BLaER1 treated with 17β-estradiol and CSF1 and Interleukin-3, amounts not matched to agents 10 nM and 100 nM (cell line): ENCODE data around the gene STARD13.
"Not testable (repeated sequence)": the region's sequence is repeated elsewhere in the genome, so short reads cannot be mapped to it uniquely, and the experiment has no call there.

Experiments used
- H3K27ac ChIP-seq, 11 experiments: shearing (Covaris generic); formaldehyde crosslinking; 2 replicates each; pipeline ENCODE4 v1.8.1; 2022
- H3K27me3 ChIP-seq, 11 experiments: shearing (Covaris generic); formaldehyde crosslinking; 2 replicates each; pipeline ENCODE4 v1.8.1; 2022
- H3K36me3 ChIP-seq, 11 experiments: shearing (Covaris generic); formaldehyde crosslinking; 2 replicates each; pipeline ENCODE4 v1.8.1; 2022
- H3K4me1 ChIP-seq, 10 experiments: shearing (Covaris generic); formaldehyde crosslinking; 2 replicates each; pipeline ENCODE4 v1.8.1; 2022
- H3K4me2 ChIP-seq, 11 experiments: shearing (Covaris generic); formaldehyde crosslinking; 2 replicates each; pipeline ENCODE4 v1.8.1; 2022
- H3K4me3 ChIP-seq, 10 experiments: shearing (Covaris generic); formaldehyde crosslinking; 2 replicates each; pipeline ENCODE4 v1.8.1; 2022
- H3K9ac ChIP-seq, 11 experiments: shearing (Covaris generic); formaldehyde crosslinking; 2 replicates each; pipeline ENCODE4 v1.8.1; 2022
- H3K9me3 ChIP-seq, 11 experiments: shearing (Covaris generic); formaldehyde crosslinking; replicated peaks in 1 of 11; 2 replicates each; pipeline ENCODE4 v1.8.1; 2022
- H4K20me1 ChIP-seq, 11 experiments: shearing (Covaris generic); formaldehyde crosslinking; 2 replicates each; pipeline ENCODE4 v1.8.1; 2022
- Cebpa-rat ChIP-seq, 11 experiments: shearing (Covaris generic); IDR thresholded peaks; 2 replicates each; pipeline ENCODE4 v1.8.1; 2022

STARD13 gene

GRCh38 chr13:33252135-33252534 is 33.4 kb downstream of the STARD13 start:
- H3K9ac ChIP-seq = no peak overlapping the region
- no peak for TF ChIP-seq Cebpa-rat (IDR thresholded peaks at IDR 0.05)
- no peaks in the 10 kb centered on the region for H3K27me3 ChIP-seq
- H3K4me3 ChIP-seq = no peak overlapping the region
- H3K27ac ChIP-seq = no peak overlapping the region
- H3K4me1 ChIP-seq = peaks cover 0 to 19% (median 13%) of the 10 kb centered on the region in 10 experiments; a peak in 16 of 20 replicates
- peak overlapping the region in 1 of 11 experiments; percentile 55; a peak in 1 of 22 replicates for H3K4me2 ChIP-seq
- H4K20me1 ChIP-seq = no peaks in the 10 kb centered on the region
- no peaks in the 10 kb centered on the region for H3K36me3 ChIP-seq
- H3K9me3 ChIP-seq = no peaks in the 10 kb centered on the region

- H3K36me3 ChIP-seq = no peaks in the 10 kb centered on the region
- H3K4me1 ChIP-seq = peaks cover 0 to 19% (median 13%) of the 10 kb centered on the region in 10 experiments; a peak in 16 of 20 replicates
- no peaks in the 10 kb centered on the region for H4K20me1 ChIP-seq
- peak overlapping the region in 2 of 11 experiments; percentile 2 to 34; a peak in 2 of 22 replicates for H3K9ac ChIP-seq
- peak overlapping the region in 6 of 11 experiments; percentile 4 to 41 (median 18); a peak in 5 of 22 replicates for H3K27ac ChIP-seq
- no peak overlapping the region for H3K4me3 ChIP-seq
- no peaks in the 10 kb centered on the region for H3K9me3 ChIP-seq
- no peaks in the 10 kb centered on the region for H3K27me3 ChIP-seq
- no peak for TF ChIP-seq Cebpa-rat (IDR thresholded peaks at IDR 0.05)
- peak overlapping the region; percentile 5 to 75 (median 41); a peak in 17 of 22 replicates for H3K4me2 ChIP-seq
Measured at GRCh38 chr13:33251131-33251661, 34.4 kb downstream of the STARD13 start.

GRCh38 chr13:33250609-33251008 is 34.9 kb downstream of the STARD13 start:
- H3K27ac ChIP-seq = peak overlapping the region in 5 of 11 experiments; percentile 4 to 41 (median 25); a peak in 4 of 22 replicates
- H3K27me3 ChIP-seq = no peaks in the 10 kb centered on the region
- no peak overlapping the region for H3K9ac ChIP-seq
- peak overlapping the region; percentile 5 to 75 (median 41); a peak in 17 of 22 replicates for H3K4me2 ChIP-seq
- H3K36me3 ChIP-seq = no peaks in the 10 kb centered on the region
- H3K4me3 ChIP-seq = no peak overlapping the region
- no peaks in the 10 kb centered on the region for H4K20me1 ChIP-seq
- no peak for TF ChIP-seq Cebpa-rat (IDR thresholded peaks at IDR 0.05)
- H3K9me3 ChIP-seq = no peaks in the 10 kb centered on the region
- H3K4me1 ChIP-seq = peaks cover 0 to 19% (median 13%) of the 10 kb centered on the region in 10 experiments; a peak in 16 of 20 replicates

GRCh38 chr13:33249894-33250293 is 35.7 kb downstream of the STARD13 start:
- Histone ChIP-seq H3K4me3 (no peak overlapping the region), H3K27ac (no peak overlapping the region), H3K9me3 (peaks cover 0 to under 1% (median 0%) of the 10 kb centered on the region in 11 experiments; a peak in 1 of 22 replicates), H3K27me3 (no peaks in the 10 kb centered on the region), H4K20me1 (no peaks in the 10 kb centered on the region), H3K36me3 (no peaks in the 10 kb centered on the region), H3K9ac (no peak overlapping the region), H3K4me1 (peaks cover 0 to 19% (median 13%) of the 10 kb centered on the region in 10 experiments; a peak in 16 of 20 replicates), H3K4me2 (no peak overlapping the region)
- no peak for TF ChIP-seq Cebpa-rat (IDR thresholded peaks at IDR 0.05)

- Histone ChIP-seq H3K9me3 (peaks cover 0 to 8% (median 0%) of the 10 kb centered on the region in 11 experiments; a peak in 1 of 22 replicates), H3K4me2 (no peak overlapping the region), H3K36me3 (no peaks in the 10 kb centered on the region), H3K4me3 (no peak overlapping the region), H3K9ac (no peak overlapping the region), H3K27me3 (no peaks in the 10 kb centered on the region), H3K27ac (no peak overlapping the region), H4K20me1 (no peaks in the 10 kb centered on the region), H3K4me1 (peaks cover 0 to 19% (median 13%) of the 10 kb centered on the region in 10 experiments; a peak in 16 of 20 replicates)
- TF ChIP-seq Cebpa-rat (IDR thresholded peaks at IDR 0.05) = no peak
Measured at GRCh38 chr13:33249066-33249465, 36.5 kb downstream of the STARD13 start.

- Histone ChIP-seq H3K4me1 (peaks cover 0 to 4% (median 2%) of the 10 kb centered on the region in 10 experiments; a peak in 14 of 20 replicates), H3K9ac (no peak overlapping the region), H3K4me2 (no peak overlapping the region), H3K27me3 (no peaks in the 10 kb centered on the region), H3K27ac (no peak overlapping the region), H3K9me3 (peaks cover 6 to 15% (median 7%) of the 10 kb centered on the region in 11 experiments; a peak in 19 of 22 replicates), H3K4me3 (no peak overlapping the region), H3K36me3 (no peaks in the 10 kb centered on the region), H4K20me1 (no peaks in the 10 kb centered on the region)
- no peak for TF ChIP-seq Cebpa-rat (IDR thresholded peaks at IDR 0.05)
Measured at GRCh38 chr13:33245505-33246158, 39.9 kb downstream of the STARD13 start.

- H3K27ac ChIP-seq = no peak overlapping the region
- H3K4me3 ChIP-seq = no peak overlapping the region
- TF ChIP-seq Cebpa-rat (IDR thresholded peaks at IDR 0.05) = no peak
- no peak overlapping the region for H3K4me2 ChIP-seq
- H4K20me1 ChIP-seq = no peaks in the 10 kb centered on the region
- no peaks in the 10 kb centered on the region for H3K36me3 ChIP-seq
- H3K4me1 ChIP-seq = no peaks in the 10 kb centered on the region
- H3K9ac ChIP-seq = no peak overlapping the region
- no peaks in the 10 kb centered on the region for H3K27me3 ChIP-seq
- H3K9me3 ChIP-seq = peaks cover 11 to 20% (median 13%) of the 10 kb centered on the region in 11 experiments
Measured at GRCh38 chr13:33244907-33245287, 40.7 kb downstream of the STARD13 start.

- Histone ChIP-seq H3K9ac (no peak overlapping the region), H3K36me3 (no peaks in the 10 kb centered on the region), H3K27ac (no peak overlapping the region), H3K9me3 (peaks cover 14 to 26% (median 16%) of the 10 kb centered on the region in 11 experiments), H3K4me2 (no peak overlapping the region), H3K27me3 (no peaks in the 10 kb centered on the region), H4K20me1 (no peaks in the 10 kb centered on the region), H3K4me3 (no peak overlapping the region), H3K4me1 (no peaks in the 10 kb centered on the region)
- no peak for TF ChIP-seq Cebpa-rat (IDR thresholded peaks at IDR 0.05)
Measured at GRCh38 chr13:33244210-33244906, 41.2 kb downstream of the STARD13 start.

- Histone ChIP-seq H3K27me3 (no peaks in the 10 kb centered on the region), H3K9ac (no peak overlapping the region), H3K4me2 (no peak overlapping the region), H4K20me1 (no peaks in the 10 kb centered on the region), H3K36me3 (no peaks in the 10 kb centered on the region), H3K4me1 (no peaks in the 10 kb centered on the region), H3K4me3 (no peak overlapping the region), H3K9me3 (peaks cover 14 to 27% (median 16%) of the 10 kb centered on the region in 11 experiments), H3K27ac (no peak overlapping the region)
- no peak for TF ChIP-seq Cebpa-rat (IDR thresholded peaks at IDR 0.05)
Measured at GRCh38 chr13:33242984-33243617, 42.5 kb downstream of the STARD13 start.

GRCh38 chr13:33242372-33242771 is 43.2 kb downstream of the STARD13 start:
- H3K9me3 ChIP-seq = peaks cover 14 to 27% (median 16%) of the 10 kb centered on the region in 11 experiments
- not testable (repeated sequence) for H3K36me3 ChIP-seq, H3K9ac ChIP-seq, H3K4me3 ChIP-seq, H3K27ac ChIP-seq, H3K27me3 ChIP-seq, H3K4me2 ChIP-seq, H3K4me1 ChIP-seq, H4K20me1 ChIP-seq
